Measurements from ENCODE around the gene CTRB2.

CTRB2 gene

GRCh38 chr16:75169899-75170405 lies 37.0 kb downstream of the CTRB2 start:
- H3K4me3 ChIP-seq (ENCODE audit: low read depth, low read length) = no peak overlapping the region
- in situ Hi-C loops (cut with HindIII; ENCODE audit: low sequenced_read_pairs) = no loop called here
- DNase-seq (ENCODE audit: low read depth) = no peak
- TF ChIP-seq CTCF (IDR thresholded peaks at IDR 0.05; ENCODE audit: low read depth, low read length, missing control alignments) = no peak

- no peak for DNase-seq (ENCODE audit: low read depth)
- TF ChIP-seq CTCF (IDR thresholded peaks at IDR 0.05; ENCODE audit: low read depth, low read length, missing control alignments) = no peak
- H3K4me3 ChIP-seq (ENCODE audit: low read depth, low read length) = no peak overlapping the region
- in situ Hi-C loops (cut with HindIII; ENCODE audit: low sequenced_read_pairs) = no loop called here
These were observed 46.6 kb downstream of the CTRB2 start for GRCh38 chr16:75160386-75160785.

Data from astrocyte of the cerebellum (primary cell).